Measurements from ENCODE around the gene PON3.

PON3 gene

GRCh38 chr7:95404316-95404865 lies 8.2 kb upstream of the PON3 start:
- Histone ChIP-seq H3F3A (ENCODE audit: low read depth) (no peaks in the 10 kb centered on the region), H3K9ac (ENCODE audit: low read depth, low read length, poor library complexity, severe bottlenecking) (no peak overlapping the region), H3K36me3 (ENCODE audit: insufficient read depth, low read length) (no peaks in the 10 kb centered on the region), H3K4me3 (ENCODE audit: low read length, poor library complexity, severe bottlenecking) (no peak overlapping the region), H3K79me2 (ENCODE audit: insufficient read depth, low read length) (no peaks in the 10 kb centered on the region), H3K4me1 (ENCODE audit: insufficient read depth, low read length, poor library complexity, severe bottlenecking) (no peaks in the 10 kb centered on the region), H3K4me2 (ENCODE audit: low read depth, low read length, poor library complexity, severe bottlenecking) (no peak overlapping the region), H3K9me2 (replicated peaks; ENCODE audit: low read depth, low read length) (no peaks in the 10 kb centered on the region), H4K20me1 (ENCODE audit: insufficient read depth, low read length, poor library complexity, severe bottlenecking) (no peaks in the 10 kb centered on the region), H2AFZ (ENCODE audit: low read length) (no peak overlapping the region), H3K27me3 (ENCODE audit: insufficient read depth, low read length, poor library complexity, severe bottlenecking) (no peaks in the 10 kb centered on the region), H3K9me3 (ENCODE audit: insufficient read depth, low read depth, low read length) (no peaks in the 10 kb centered on the region)
- TF ChIP-seq, protein P1, sequence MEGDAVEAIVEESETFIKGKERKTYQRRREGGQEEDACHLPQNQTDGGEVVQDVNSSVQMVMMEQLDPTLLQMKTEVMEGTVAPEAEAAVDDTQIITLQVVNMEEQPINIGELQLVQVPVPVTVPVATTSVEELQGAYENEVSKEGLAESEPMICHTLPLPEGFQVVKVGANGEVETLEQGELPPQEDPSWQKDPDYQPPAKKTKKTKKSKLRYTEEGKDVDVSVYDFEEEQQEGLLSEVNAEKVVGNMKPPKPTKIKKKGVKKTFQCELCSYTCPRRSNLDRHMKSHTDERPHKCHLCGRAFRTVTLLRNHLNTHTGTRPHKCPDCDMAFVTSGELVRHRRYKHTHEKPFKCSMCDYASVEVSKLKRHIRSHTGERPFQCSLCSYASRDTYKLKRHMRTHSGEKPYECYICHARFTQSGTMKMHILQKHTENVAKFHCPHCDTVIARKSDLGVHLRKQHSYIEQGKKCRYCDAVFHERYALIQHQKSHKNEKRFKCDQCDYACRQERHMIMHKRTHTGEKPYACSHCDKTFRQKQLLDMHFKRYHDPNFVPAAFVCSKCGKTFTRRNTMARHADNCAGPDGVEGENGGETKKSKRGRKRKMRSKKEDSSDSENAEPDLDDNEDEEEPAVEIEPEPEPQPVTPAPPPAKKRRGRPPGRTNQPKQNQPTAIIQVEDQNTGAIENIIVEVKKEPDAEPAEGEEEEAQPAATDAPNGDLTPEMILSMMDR (conservative IDR thresholded peaks at IDR 0.05; ENCODE audit: low read length), result no peak

DNA sequence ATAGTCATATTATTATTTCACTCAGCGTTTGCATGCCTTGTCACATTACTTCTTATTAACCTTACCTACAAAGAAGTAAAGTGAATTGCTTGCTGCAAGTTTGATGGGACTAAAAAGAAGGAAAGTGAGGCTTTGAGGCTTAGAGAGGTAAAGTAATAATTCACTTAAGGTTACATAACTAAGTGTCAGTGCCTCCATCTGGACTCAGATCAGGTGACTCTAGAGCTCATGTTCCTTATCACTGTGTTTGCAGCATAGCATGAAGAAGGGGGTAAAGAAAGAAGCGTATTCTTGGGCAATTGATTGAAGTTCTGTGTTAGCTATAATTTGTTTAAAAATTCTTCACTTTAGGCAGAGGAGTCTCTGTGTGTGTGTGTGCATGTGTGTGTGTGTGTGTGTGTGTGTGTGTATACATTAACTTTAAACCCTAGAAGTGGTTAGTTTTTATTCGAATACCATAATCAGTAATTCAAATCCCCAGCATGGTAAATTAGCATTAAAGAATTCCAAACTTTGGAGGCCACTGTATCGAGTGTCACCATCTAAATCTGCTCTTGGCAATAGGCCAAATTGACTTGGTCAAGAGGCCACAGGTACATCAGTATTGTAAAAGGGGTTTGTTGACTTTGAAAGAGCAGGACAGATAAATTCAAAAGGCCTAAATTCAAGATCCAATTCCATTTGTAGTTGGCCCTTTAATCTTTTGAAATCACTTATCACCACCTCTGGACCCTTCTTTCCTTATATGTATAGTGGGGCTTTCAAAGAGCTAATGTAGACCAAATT lies 2.2 kb upstream of the PON3 start:
- Histone ChIP-seq H3K9ac (ENCODE audit: low read depth, low read length, poor library complexity, severe bottlenecking) (no peak overlapping the region), H3K9me3 (ENCODE audit: insufficient read depth, low read depth, low read length) (no peaks in the 10 kb centered on the region), H3K36me3 (ENCODE audit: insufficient read depth, low read length) (no peaks in the 10 kb centered on the region), H3K27me3 (ENCODE audit: insufficient read depth, low read length, poor library complexity, severe bottlenecking) (no peaks in the 10 kb centered on the region), H2AFZ (ENCODE audit: low read length) (no peak overlapping the region), H3K79me2 (ENCODE audit: insufficient read depth, low read length) (no peaks in the 10 kb centered on the region), H3K4me3 (ENCODE audit: low read length, poor library complexity, severe bottlenecking) (no peak overlapping the region), H3K4me2 (ENCODE audit: low read depth, low read length, poor library complexity, severe bottlenecking) (no peak overlapping the region), H3K4me1 (ENCODE audit: insufficient read depth, low read length, poor library complexity, severe bottlenecking) (no peaks in the 10 kb centered on the region), H3F3A (ENCODE audit: low read depth) (no peaks in the 10 kb centered on the region), H4K20me1 (ENCODE audit: insufficient read depth, low read length, poor library complexity, severe bottlenecking) (no peaks in the 10 kb centered on the region), H3K9me2 (replicated peaks; ENCODE audit: low read depth, low read length) (no peaks in the 10 kb centered on the region)
- TF ChIP-seq, protein P1 (conservative IDR thresholded peaks at IDR 0.05; ENCODE audit: low read length), result no peak
- no peak for TF ChIP-seq EZH2phosphoT487 (IDR thresholded peaks at IDR 0.05; ENCODE audit: borderline replicate concordance)

- no peak overlapping the region for H3K4me2 ChIP-seq (ENCODE audit: low read depth, low read length, poor library complexity, severe bottlenecking)
- H3K79me2 ChIP-seq (ENCODE audit: insufficient read depth, low read length), result no peaks in the 10 kb centered on the region
- H3K36me3 ChIP-seq (ENCODE audit: insufficient read depth, low read length), result no peaks in the 10 kb centered on the region
- no peaks in the 10 kb centered on the region for H3F3A ChIP-seq (ENCODE audit: low read depth)
- no peak overlapping the region for H3K9ac ChIP-seq (ENCODE audit: low read depth, low read length, poor library complexity, severe bottlenecking)
- no peaks in the 10 kb centered on the region for H3K9me2 ChIP-seq (replicated peaks; ENCODE audit: low read depth, low read length)
- H3K4me1 ChIP-seq (ENCODE audit: insufficient read depth, low read length, poor library complexity, severe bottlenecking), result no peaks in the 10 kb centered on the region
- TF ChIP-seq, protein P1 (conservative IDR thresholded peaks at IDR 0.05; ENCODE audit: low read length), result no peak
- no peak for TF ChIP-seq EZH2phosphoT487 (IDR thresholded peaks at IDR 0.05; ENCODE audit: borderline replicate concordance)
- no peak overlapping the region for H3K4me3 ChIP-seq (ENCODE audit: low read length, poor library complexity, severe bottlenecking)
- no peaks in the 10 kb centered on the region for H4K20me1 ChIP-seq (ENCODE audit: insufficient read depth, low read length, poor library complexity, severe bottlenecking)
- H3K9me3 ChIP-seq (ENCODE audit: insufficient read depth, low read depth, low read length), result no peaks in the 10 kb centered on the region
- H3K27me3 ChIP-seq (ENCODE audit: insufficient read depth, low read length, poor library complexity, severe bottlenecking), result no peaks in the 10 kb centered on the region
- H2AFZ ChIP-seq (ENCODE audit: low read length), result no peak overlapping the region
These were observed 1.2 kb upstream of the PON3 start for GRCh38 chr7:95397381-95397780.

Data from Loucy (cell line).